Neuronal stem cell (in vitro differentiated cells): Measurements from ENCODE around the gene PNMA8B.
A peak's percentile ranks its signal among the peaks of the same experiment; 100 is the strongest.

Experiments
- DNase-seq: peaks from one replicate; pipeline ENCODE4 v3.0.0-alpha.2; 2013; ENCODE audit warnings: low spot score
- H2AFZ ChIP-seq: one replicate; pipeline ENCODE4 v1.6.1; 2013; ENCODE audit warnings: mild to moderate bottlenecking, low read length, inconsistent platforms
- H2AK5ac ChIP-seq: 2 replicates; pipeline ENCODE4 v1.6.1; 2013; ENCODE audit warnings: low read depth, mild to moderate bottlenecking, inconsistent platforms, low read length, moderate library complexity, mixed read lengths
- H2BK120ac ChIP-seq: 2 replicates; pipeline ENCODE4 v1.6.1; 2013; ENCODE audit warnings: low read depth, mild to moderate bottlenecking, inconsistent platforms, low read length, moderate library complexity, mixed read lengths
- H2BK12ac ChIP-seq: one replicate; pipeline ENCODE4 v1.6.1; 2013; ENCODE audit warnings: low read length, inconsistent platforms
- H2BK15ac ChIP-seq: 2 replicates; pipeline ENCODE4 v1.6.1; 2013; ENCODE audit warnings: mild to moderate bottlenecking, low read length, inconsistent platforms, mixed read lengths
- H2BK5ac ChIP-seq: one replicate; pipeline ENCODE4 v1.6.1; 2013; ENCODE audit warnings: inconsistent platforms, mild to moderate bottlenecking, low read length, moderate library complexity
- H3K14ac ChIP-seq: one replicate; pipeline ENCODE4 v1.6.1; 2013; ENCODE audit warnings: low read length, inconsistent platforms
- H3K18ac ChIP-seq: 2 replicates; pipeline ENCODE4 v1.6.1; 2013; ENCODE audit warnings: low read length, inconsistent platforms
- H3K23ac ChIP-seq: 2 replicates; pipeline ENCODE4 v1.6.1; 2013; ENCODE audit warnings: low read depth, mild to moderate bottlenecking, mixed read lengths, low read length, inconsistent platforms; ENCODE audit not compliant: poor library complexity
- H3K27ac ChIP-seq: replicated peaks from 3 replicates; pipeline ENCODE4 v1.5.1; 2013; ENCODE audit warnings: low read length, inconsistent platforms
- H3K27me3 ChIP-seq, 3 experiments: 2 replicates each; pipeline ENCODE4 v1.6.1; 2013; ENCODE audit warnings: low read length in 3 of 3, mild to moderate bottlenecking in 2 of 3, inconsistent platforms in 1 of 3, low read depth in 1 of 3, mixed read lengths in 1 of 3, moderate library complexity in 1 of 3; ENCODE audit not compliant: control insufficient read depth in 3 of 3, insufficient read depth in 3 of 3
- H3K36me3 ChIP-seq, 2 donors: replicated peaks in 1 of 2; 2 replicates each; pipeline ENCODE4 v1.6.1; 2013; ENCODE audit warnings: low read length in 2 of 2; ENCODE audit not compliant: control insufficient read depth in 2 of 2, insufficient read depth in 2 of 2
- H3K4ac ChIP-seq: 2 replicates; pipeline ENCODE4 v1.6.1; 2013; ENCODE audit warnings: inconsistent platforms, mild to moderate bottlenecking, low read length, moderate library complexity
- H3K4me1 ChIP-seq, 2 donors: 1 replicate in 1 of 2; 2 replicates in 1 of 2; pipeline ENCODE4 v1.6.1; 2013; ENCODE audit warnings: low read length in 2 of 2, low read depth in 1 of 2; ENCODE audit not compliant: control insufficient read depth in 2 of 2, insufficient read depth in 1 of 2
- H3K4me2 ChIP-seq: one replicate; pipeline ENCODE4 v1.6.1; 2013; ENCODE audit warnings: mild to moderate bottlenecking, low read length, inconsistent platforms; ENCODE audit not compliant: insufficient read depth, poor library complexity, severe bottlenecking
- H3K4me3 ChIP-seq, 2 donors: 2 replicates each; pipeline ENCODE4 v1.5.1; 2013; ENCODE audit warnings: low read length in 2 of 2, mild to moderate bottlenecking in 2 of 2, inconsistent platforms in 1 of 2, moderate library complexity in 1 of 2
- H3K79me1 ChIP-seq: one replicate; pipeline ENCODE4 v1.6.1; 2013; ENCODE audit warnings: low read depth, mild to moderate bottlenecking, inconsistent platforms, low read length, moderate library complexity
- H3K9ac ChIP-seq: one replicate; pipeline ENCODE4 v1.6.1; 2013; ENCODE audit warnings: mild to moderate bottlenecking, low read depth, low read length, inconsistent platforms; ENCODE audit not compliant: poor library complexity
- H3K9me3 ChIP-seq, 2 donors: replicated peaks in 1 of 2; 2 replicates each; pipeline versions ENCODE3 to v1.6.1; 2013; ENCODE audit warnings: low read length in 2 of 2, mild to moderate bottlenecking in 2 of 2, inconsistent platforms in 1 of 2, low read depth in 1 of 2, mixed read lengths in 1 of 2, moderate library complexity in 1 of 2; ENCODE audit not compliant: control insufficient read depth in 2 of 2, insufficient read depth in 1 of 2
- H4K8ac ChIP-seq: one replicate; pipeline ENCODE4 v1.6.1; 2013; ENCODE audit warnings: low read depth, mild to moderate bottlenecking, inconsistent platforms, low read length, moderate library complexity
- H4K91ac ChIP-seq: one replicate; pipeline ENCODE4 v1.6.1; 2013; ENCODE audit warnings: low read length, low read depth, mild to moderate bottlenecking, inconsistent platforms; ENCODE audit not compliant: poor library complexity
- WGBS, 2 donors: extraction: QIAGEN DNeasy Blood & Tissue Kit; methylation state at CpG; one replicate each; pipeline ENCODE4 v1.1.7; 2013; ENCODE audit warnings: missing lambda C conversion rate in 2 of 2, mixed read lengths in 1 of 2; ENCODE audit not compliant: insufficient read length in 2 of 2, insufficient replicate concordance in 1 of 2; ENCODE audit errors: extremely low coverage in 2 of 2; 5-methylcytosine and 5-hydroxymethylcytosine counted together

PNMA8B gene

GRCh38 chr19:46482631-46483030 lies 13.0 kb downstream of the PNMA8B start:
- H3K4ac ChIP-seq, result no peak overlapping the region
- H3K9ac ChIP-seq, result no peak overlapping the region
- H3K79me1 ChIP-seq, result no peaks in the 10 kb centered on the region
- no peak overlapping the region for H2BK5ac ChIP-seq
- no peak overlapping the region for H3K18ac ChIP-seq
- no peak overlapping the region for H3K23ac ChIP-seq
- no peak overlapping the region for H4K8ac ChIP-seq
- H3K9me3 ChIP-seq, result no peaks in the 10 kb centered on the region
- H2AFZ ChIP-seq, result no peak overlapping the region
- DNase-seq, result no peak
- H3K27ac ChIP-seq, result no peak overlapping the region
- no peak overlapping the region for H3K14ac ChIP-seq
- peaks cover 0 to 8% (median 0%) of the 10 kb centered on the region in 3 experiments for H3K27me3 ChIP-seq
- no peaks in the 10 kb centered on the region for H3K36me3 ChIP-seq
- H4K91ac ChIP-seq, result no peak overlapping the region
- no peak overlapping the region for H3K4me3 ChIP-seq
- H2BK12ac ChIP-seq, result no peak overlapping the region
- no peak overlapping the region for H2BK15ac ChIP-seq
- no peak overlapping the region for H3K4me2 ChIP-seq
- no peak overlapping the region for H2BK120ac ChIP-seq
- no CpG with 5 or more reads among the region's 3 CpGs for WGBS, 2 donors
- H3K4me1 ChIP-seq, result peaks cover 4 to 36% of the 10 kb centered on the region in 2 donors
- no peak overlapping the region for H2AK5ac ChIP-seq

- peaks cover 2 to 29% of the 10 kb centered on the region in 2 donors for H3K4me1 ChIP-seq
- H3K79me1 ChIP-seq, result no peaks in the 10 kb centered on the region
- no peaks in the 10 kb centered on the region for H3K9me3 ChIP-seq
- peaks cover 0 to 3% (median 0%) of the 10 kb centered on the region in 3 experiments for H3K27me3 ChIP-seq
- H3K23ac ChIP-seq, result no peak overlapping the region
- H3K9ac ChIP-seq, result no peak overlapping the region
- no peak overlapping the region for H2BK15ac ChIP-seq
- no peak overlapping the region for H3K4me3 ChIP-seq
- peak overlapping the region; percentile 71 for H2AFZ ChIP-seq
- H4K91ac ChIP-seq, result no peak overlapping the region
- H3K4me2 ChIP-seq, result no peak overlapping the region
- no peak overlapping the region for H3K18ac ChIP-seq
- H2AK5ac ChIP-seq, result no peak overlapping the region
- no CpG with 5 or more reads among the region's 5 CpGs for WGBS, 2 donors
- no peak overlapping the region for H2BK12ac ChIP-seq
- H3K36me3 ChIP-seq, result no peaks in the 10 kb centered on the region
- H2BK5ac ChIP-seq, result no peak overlapping the region
- no peak overlapping the region for H3K14ac ChIP-seq
- H4K8ac ChIP-seq, result no peak overlapping the region
- H3K4ac ChIP-seq, result no peak overlapping the region
- DNase-seq, result no peak
- H3K27ac ChIP-seq, result no peak overlapping the region
- no peak overlapping the region for H2BK120ac ChIP-seq
Observed at GRCh38 chr19:46481947-46482346, 13.7 kb downstream of the PNMA8B start.

- no peak overlapping the region for H3K14ac ChIP-seq
- no peak overlapping the region for H4K8ac ChIP-seq
- no CpG with 5 or more reads among the region's 16 CpGs for WGBS, 2 donors
- no peaks in the 10 kb centered on the region for H3K79me1 ChIP-seq
- peak overlapping the region; percentile 71 for H2AFZ ChIP-seq
- H3K36me3 ChIP-seq, result no peaks in the 10 kb centered on the region
- no peak overlapping the region for H3K18ac ChIP-seq
- H2AK5ac ChIP-seq, result no peak overlapping the region
- H3K4ac ChIP-seq, result no peak overlapping the region
- no peak for DNase-seq
- no peak overlapping the region for H3K23ac ChIP-seq
- no peak overlapping the region for H3K4me3 ChIP-seq
- H3K9me3 ChIP-seq, result no peaks in the 10 kb centered on the region
- no peak overlapping the region for H4K91ac ChIP-seq
- no peak overlapping the region for H2BK12ac ChIP-seq
- H3K9ac ChIP-seq, result no peak overlapping the region
- H2BK5ac ChIP-seq, result no peak overlapping the region
- no peak overlapping the region for H3K27ac ChIP-seq
- H3K4me2 ChIP-seq, result no peak overlapping the region
- no peak overlapping the region for H2BK15ac ChIP-seq
- peaks cover 0 to under 1% (median 0%) of the 10 kb centered on the region in 3 experiments for H3K27me3 ChIP-seq
- H3K4me1 ChIP-seq, result peaks cover 2 to 28% of the 10 kb centered on the region in 2 donors
- H2BK120ac ChIP-seq, result no peak overlapping the region
Observed at GRCh38 chr19:46481223-46481848, 14.3 kb downstream of the PNMA8B start.

GRCh38 chr19:46480415-46480814 lies 15.3 kb downstream of the PNMA8B start:
- H2AK5ac ChIP-seq, result no peak overlapping the region
- no peak overlapping the region for H3K14ac ChIP-seq
- no peak overlapping the region for H4K8ac ChIP-seq
- no peak overlapping the region for H3K23ac ChIP-seq
- no peak for DNase-seq
- H2BK120ac ChIP-seq, result no peak overlapping the region
- no CpG with 5 or more reads among the region's 12 CpGs for WGBS, 2 donors
- no peak overlapping the region for H3K27ac ChIP-seq
- no peak overlapping the region for H2BK12ac ChIP-seq
- no peak overlapping the region for H3K4ac ChIP-seq
- no peak overlapping the region for H3K4me2 ChIP-seq
- no peaks in the 10 kb centered on the region for H3K36me3 ChIP-seq
- no peaks in the 10 kb centered on the region for H3K27me3 ChIP-seq
- H3K18ac ChIP-seq, result no peak overlapping the region
- no peak overlapping the region for H3K4me3 ChIP-seq
- H4K91ac ChIP-seq, result no peak overlapping the region
- H2BK5ac ChIP-seq, result no peak overlapping the region
- no peak overlapping the region for H2BK15ac ChIP-seq
- no peak overlapping the region for H3K9ac ChIP-seq
- no peaks in the 10 kb centered on the region for H3K9me3 ChIP-seq
- peak overlapping the region; percentile 71 for H2AFZ ChIP-seq
- H3K79me1 ChIP-seq, result no peaks in the 10 kb centered on the region
- peaks cover 2 to 28% of the 10 kb centered on the region in 2 donors for H3K4me1 ChIP-seq
